Right lobe of liver (tissue), 6 donors: ENCODE measurements around the gene PC. TPM values are rescaled to one million over a fixed set of nuclear protein-coding genes. Genes with fewer than 3 reads are reported as not detected.
A peak's percentile ranks its signal among the peaks of the same experiment; 100 is the strongest.

Experiments used
- ATAC-seq, 4 donors: fragments of 200-7000 bp; cut with Tn5 transposase; one replicate each; pipeline ENCODE4 v1.9.1; 2020; ENCODE audit warnings: mild to moderate bottlenecking in 4 of 4, moderate library complexity in 4 of 4
- DNase-seq, 3 donors: peaks; one replicate each; pipeline ENCODE4 v3.0.0-alpha.2; 2020
- H3K27ac ChIP-seq, 3 donors: fragments of 200-600 bp; one replicate each; pipeline ENCODE4 v1.8.0; 2022
- H3K27me3 ChIP-seq, 2 donors: fragments of 200-600 bp; one replicate each; pipeline ENCODE4 v1.8.0; 2022
- H3K36me3 ChIP-seq, 4 donors: fragments of 200-600 bp; sonication (generic) in 1 of 4; one replicate each; pipeline versions ENCODE4 v1.5.1 to v1.8.0; 2017 to 2022; ENCODE audit warnings: control low read depth in 1 of 4
- H3K4me1 ChIP-seq, 4 donors: fragments of 200-600 bp; sonication (generic) in 1 of 4; one replicate each; pipeline versions ENCODE4 v1.5.1 to v1.8.0; 2017 to 2022; ENCODE audit warnings: control low read depth in 1 of 4
- H3K4me3 ChIP-seq, 3 donors: fragments of 200-600 bp; one replicate each; pipeline ENCODE4 v1.8.0; 2022
- H3K9me3 ChIP-seq, 4 donors: fragments of 200-600 bp; sonication (generic) in 1 of 4; one replicate each; pipeline versions ENCODE4 v1.5.1 to v1.8.0; 2017 to 2022; ENCODE audit warnings: control low read depth in 1 of 4
- CTCF ChIP-seq, 4 donors: fragments of 200-600 bp in 3 of 4; fragments of 450-650 bp in 1 of 4; IDR thresholded peaks; one replicate each; pipeline versions ENCODE4 v1.5.1 to v1.8.0; 2016 to 2022; ENCODE audit warnings: antibody characterized with exemption in 4 of 4, mild to moderate bottlenecking in 2 of 4
- POLR2A ChIP-seq: fragments of 450-650 bp; IDR thresholded peaks from one replicate; pipeline ENCODE4 v1.6.1; 2017; ENCODE audit warnings: antibody characterized with exemption, mild to moderate bottlenecking
- WGBS: methylation state at CpG from one replicate; pipeline ENCODE4 v1.1.6; 2018; ENCODE audit warnings: low coverage, low lambda C conversion rate; ENCODE audit not compliant: insufficient coverage; ENCODE audit errors: missing lambda C conversion rate; 5-methylcytosine and 5-hydroxymethylcytosine counted together
- intact Hi-C, 2 donors: fragments of 100-400 bp; cut with DNase I; formaldehyde crosslinking; loops; one replicate each; pipeline versions ENCODE4 v1.11.2 to v1.14.1; 2022
- total RNA-seq, 6 experiments: library from RNA; depleted of rRNA in 2 of 6; stranded (reverse); fragments of >200 nt in 2 of 6; fragmentation: NEBNext Ultra II Directional in 3 of 6; extraction: Animal tissue kit (Norgen Biotek cat#: 25700) in 3 of 6; gene quantifications; one replicate each; pipeline versions ENCODE4 v1.1.0 to v1.2.4, GENCODE V29; 2016 to 2023
- donor health status: DM: no; HTN: yes; CAD: no.
- donor health status: DM: no; HTN: no; CAD: no.
- donor health status: DM: no; HTN: no; CAD: no.
- donor health status: DM: no; HTN: yes; CAD: no.
- donor health status: DM: no; HTN: yes; CAD: no.

The PC gene
- total RNA-seq, 6 experiments from 2014 or later: 265 to 457 (median 317) TPM

- TF ChIP-seq CTCF (IDR thresholded peaks at IDR 0.05): no peak
- TF ChIP-seq POLR2A: no peak
- H3K4me1 ChIP-seq: peaks cover 0 to 45% (median 21%) of the 10 kb centered on the region in 4 donors
- no peak for ATAC-seq
- H3K4me3 ChIP-seq: no peak overlapping the region
- WGBS: 71% methylated on average over 5 of the region's 6 CpGs
- H3K9me3 ChIP-seq: no peaks in the 10 kb centered on the region
- no peaks in the 10 kb centered on the region for H3K27me3 ChIP-seq
- no peak for DNase-seq
- H3K36me3 ChIP-seq: no peaks in the 10 kb centered on the region
- peak overlapping the region; percentile 55 to 92 (median 78) for H3K27ac ChIP-seq
- intact Hi-C loops: no loop called here
These were observed 11.5 kb upstream of the PC start for GRCh38 chr11:66969584-66970225.

- TF ChIP-seq CTCF (IDR thresholded peaks at IDR 0.05) (no peak), POLR2A (no peak)
- peak in 1 of 3 donors; percentile 59 for DNase-seq
- peak overlapping the region in 1 of 3 donors; percentile 0 for H3K27ac ChIP-seq
- 43% methylated on average over 4 of the region's 5 CpGs for WGBS
- intact Hi-C loops: no loop called here
- no peaks in the 10 kb centered on the region for H3K9me3 ChIP-seq
- H3K4me1 ChIP-seq: peaks cover 0 to 45% (median 21%) of the 10 kb centered on the region in 4 donors
- peak in 1 of 4 donors; percentile 46 for ATAC-seq
- H3K36me3 ChIP-seq: no peaks in the 10 kb centered on the region
- no peak overlapping the region for H3K4me3 ChIP-seq
- H3K27me3 ChIP-seq: no peaks in the 10 kb centered on the region
These were observed 9.7 kb upstream of the PC start for GRCh38 chr11:66967670-66968425.

GRCh38 chr11:66966351-66966750 lies 8.2 kb upstream of the PC start:
- H3K36me3 ChIP-seq: no peaks in the 10 kb centered on the region
- no peaks in the 10 kb centered on the region for H3K27me3 ChIP-seq
- TF ChIP-seq CTCF (IDR thresholded peaks at IDR 0.05) (no peak), POLR2A (no peak)
- ATAC-seq (no peak), DNase-seq (no peak)
- no peak overlapping the region for H3K4me3 ChIP-seq
- H3K9me3 ChIP-seq: no peaks in the 10 kb centered on the region
- H3K27ac ChIP-seq: no peak overlapping the region
- H3K4me1 ChIP-seq: peaks cover 0 to 37% (median 16%) of the 10 kb centered on the region in 4 donors
- intact Hi-C loops: no loop called here
- WGBS: 27% methylated on average over 5 of the region's 5 CpGs

- H3K9me3 ChIP-seq: no peaks in the 10 kb centered on the region
These were observed 6.3 kb upstream of the PC start for GRCh38 chr11:66964495-66964894.

More at GRCh38 chr11:66964495-66964894, 6.3 kb upstream of the PC start:
- no peak overlapping the region for H3K4me3 ChIP-seq
- intact Hi-C loops: no loop called here
- ATAC-seq (no peak), DNase-seq (no peak)
- peaks cover 0 to 25% (median 9%) of the 10 kb centered on the region in 4 donors for H3K4me1 ChIP-seq
- no peaks in the 10 kb centered on the region for H3K27me3 ChIP-seq
- TF ChIP-seq CTCF (IDR thresholded peaks at IDR 0.05): no peak
- no peak for TF ChIP-seq POLR2A
- WGBS: 50% methylated on average over 2 of the region's 3 CpGs
- no peaks in the 10 kb centered on the region for H3K36me3 ChIP-seq
- no peak overlapping the region for H3K27ac ChIP-seq
